Muscle of back (tissue), 13 donors: ENCODE measurements around the gene FGF8. TPM values are rescaled to one million over a fixed set of nuclear protein-coding genes. Genes with fewer than 3 reads are reported as not detected.
A peak's percentile ranks its signal among the peaks of the same experiment; 100 is the strongest.
"Not testable (repeated sequence)": the region's sequence is repeated elsewhere in the genome, so short reads cannot be mapped to it uniquely, and the experiment has no call there.

Experiments
- DNase-seq, 3 donors: peaks; one replicate each; pipeline versions ENCODE4 v3.0.0 to v3.0.0-alpha.2; 2013
- long read RNA-seq, 9 donors: transcript quantifications; one replicate each; lab custom pipeline, GENCODE V29; 2026
- polyA plus RNA-seq, 10 donors: library from polyadenylated mRNA; unstranded; fragments of 120-200 nt; gene quantifications; one replicate each; pipeline ENCODE4 v1.2.1, GENCODE V29; 2013; ENCODE audit not compliant: insufficient read length in 10 of 10

The FGF8 gene, protein sequence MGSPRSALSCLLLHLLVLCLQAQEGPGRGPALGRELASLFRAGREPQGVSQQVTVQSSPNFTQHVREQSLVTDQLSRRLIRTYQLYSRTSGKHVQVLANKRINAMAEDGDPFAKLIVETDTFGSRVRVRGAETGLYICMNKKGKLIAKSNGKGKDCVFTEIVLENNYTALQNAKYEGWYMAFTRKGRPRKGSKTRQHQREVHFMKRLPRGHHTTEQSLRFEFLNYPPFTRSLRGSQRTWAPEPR
- under 1 TPM in 7 of 10 donors, not detected in 3; 0.18 to 0.74 (median 0.39) TPM for polyA plus RNA-seq
- long read RNA-seq, donor 1, result 0 reads
- long read RNA-seq, donor 2, partial matches to known transcripts, result 0 of 1 reads
- long read RNA-seq, donor 2, other reads (novel, unspliced or antisense), result 0 of 1 reads
- long read RNA-seq, donor 3, result 0 reads
- long read RNA-seq, donor 4, result 0 reads
- long read RNA-seq, donor 5, result 0 reads
- long read RNA-seq, donor 6, result 0 reads
- long read RNA-seq, donor 7, result 0 reads
- long read RNA-seq, donor 8, result 0 reads
- long read RNA-seq, donor 9, result 0 reads

DNA sequence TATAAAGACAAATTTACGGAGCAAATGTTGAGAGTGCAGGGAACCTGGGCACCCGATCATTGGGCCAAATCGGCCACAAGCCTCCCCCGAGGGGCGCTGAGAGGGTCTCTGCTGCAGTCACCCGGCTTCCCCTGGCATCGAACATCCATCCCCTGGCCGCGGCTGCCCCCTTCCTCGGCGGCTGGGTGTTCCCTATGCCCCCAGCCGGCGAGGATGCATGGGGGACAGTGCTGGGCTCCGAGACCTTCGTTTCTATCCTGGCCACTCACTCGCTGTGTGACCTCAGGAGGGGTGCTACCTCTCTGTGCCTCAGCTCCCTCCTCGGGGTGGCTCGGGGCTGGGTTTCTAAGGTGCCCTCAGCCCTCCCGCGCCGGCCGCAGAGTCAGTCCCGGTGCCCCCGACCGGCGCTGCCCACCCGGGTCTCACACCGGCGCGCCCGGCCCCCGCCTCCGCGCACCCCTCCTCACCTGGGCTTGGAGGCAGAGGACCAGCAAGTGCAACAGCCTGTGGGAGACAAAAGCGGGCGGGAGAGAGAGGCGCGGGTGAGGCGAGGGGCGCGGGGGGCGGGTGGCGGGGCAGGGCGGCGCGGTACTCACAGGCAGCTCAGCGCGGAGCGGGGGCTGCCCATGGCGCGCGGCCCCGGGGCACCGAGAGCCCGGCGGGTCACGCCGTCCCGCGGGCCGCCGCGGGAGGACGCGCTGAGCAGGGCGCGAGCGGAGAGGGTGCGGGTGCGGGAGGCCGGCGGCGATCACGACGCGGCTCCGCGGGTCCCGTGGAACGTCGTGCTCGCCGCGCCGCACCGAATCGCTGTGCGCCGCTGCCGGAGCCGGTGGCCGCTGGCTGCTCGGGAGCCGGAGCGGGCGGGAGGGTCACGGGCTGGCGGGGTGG is at the start of gene FGF8:
FGF8 (minus strand) TSS at position 842 of the 888 bp plus-strand sequence; CDS start at position 628, 214 bp downstream.
- no peak for DNase-seq

DNA sequence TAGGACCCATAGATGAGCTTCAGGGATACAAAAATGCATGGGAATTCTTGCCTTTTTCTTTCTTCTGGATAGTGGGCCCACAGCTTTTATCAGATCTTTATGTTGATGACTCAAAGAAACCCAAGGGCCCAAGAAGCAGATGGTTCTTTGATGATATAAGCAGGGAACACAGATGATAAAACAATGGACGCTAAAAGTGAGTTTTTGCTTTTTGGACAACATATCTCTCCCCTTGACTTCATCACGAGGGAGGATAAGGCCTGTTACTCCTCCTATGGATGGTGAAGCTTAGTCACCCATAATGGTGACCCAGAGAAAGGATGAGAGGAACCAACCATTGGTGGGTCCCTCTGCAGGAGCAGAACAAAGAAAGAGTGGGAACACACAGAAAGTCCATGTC is 48.8 kb upstream of the FGF8 start:
- DNase-seq, result no peak

DNA sequence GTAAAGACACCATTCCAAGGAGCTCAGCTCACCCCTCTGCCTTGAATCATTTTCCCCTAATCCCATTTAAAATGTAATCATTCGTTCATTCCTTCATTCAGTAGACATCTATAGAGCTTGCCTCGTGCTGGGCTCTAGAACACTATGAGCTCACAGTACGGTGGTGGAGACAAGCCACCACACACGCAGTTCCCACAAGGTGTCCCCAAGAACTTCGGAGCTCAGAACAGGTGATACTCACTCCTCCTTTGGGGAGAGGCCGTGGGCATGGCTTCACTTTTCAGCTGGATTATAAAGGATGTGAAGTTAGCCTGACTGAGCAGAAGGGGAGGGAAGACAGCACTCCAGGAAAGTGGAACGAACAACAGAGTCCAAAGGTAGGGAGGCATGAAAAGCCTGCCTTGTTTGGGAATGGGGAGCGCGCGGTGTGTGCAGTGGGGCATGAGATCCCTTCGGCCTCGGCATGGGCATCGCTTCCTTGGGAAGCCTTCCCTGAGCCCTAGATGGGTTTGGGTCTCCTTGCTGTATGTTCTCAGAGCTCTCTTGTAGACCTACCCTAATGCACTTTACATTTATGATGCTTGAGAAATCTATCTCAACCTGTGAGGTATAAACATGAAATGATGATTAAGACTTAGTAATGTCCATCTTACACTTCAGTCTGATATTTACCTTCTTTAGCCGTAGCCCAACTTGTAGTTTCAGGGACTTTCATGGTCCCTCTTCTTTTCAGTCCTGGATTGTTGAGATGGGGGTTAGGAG is 43.1 kb upstream of the FGF8 start:
- DNase-seq, result no peak

DNA sequence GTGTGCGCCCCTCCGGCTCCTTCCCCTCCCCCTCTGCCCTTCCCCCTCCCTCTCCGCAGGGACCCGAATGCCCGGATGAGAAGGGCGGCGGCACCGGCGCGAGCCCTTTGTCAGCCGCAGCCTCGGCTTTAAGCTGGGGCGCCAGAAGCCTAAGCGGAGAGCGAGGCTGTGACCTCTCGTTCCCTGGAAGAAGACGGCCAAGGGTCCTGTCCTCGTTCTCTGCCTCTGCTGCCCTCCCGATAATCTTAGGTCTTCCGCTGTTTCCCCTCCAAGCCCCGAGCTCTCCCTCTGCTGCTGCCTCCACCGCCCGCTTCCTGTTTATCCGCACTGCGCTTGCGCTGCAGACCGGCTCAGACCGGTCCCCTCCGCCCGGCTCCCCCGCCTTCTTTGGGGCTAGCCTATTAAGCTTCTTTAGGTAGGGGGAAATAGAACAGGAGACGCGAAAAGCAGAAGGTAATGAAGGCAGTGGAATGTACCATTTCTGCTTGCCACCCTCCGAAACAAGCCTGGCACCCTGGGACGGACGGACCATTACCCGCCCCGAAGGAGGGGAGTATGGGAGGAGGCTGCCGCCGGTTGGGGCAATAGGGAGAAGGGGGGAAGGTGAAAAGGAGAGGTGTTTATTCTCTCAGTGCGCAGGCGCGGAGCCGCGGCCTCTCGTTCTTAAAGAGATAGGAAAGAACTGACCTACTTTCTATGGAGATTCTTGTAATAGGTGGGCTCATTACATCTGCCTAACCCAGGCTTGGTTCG is 42.4 kb upstream of the FGF8 start, which contains the start of gene OGA:
OGA (minus strand) TSS at position 326 of the 753 bp plus-strand sequence. CDS start 422 bp downstream, outside the sequence.
- peak; percentile 98 to 100 (median 99) for DNase-seq

DNA sequence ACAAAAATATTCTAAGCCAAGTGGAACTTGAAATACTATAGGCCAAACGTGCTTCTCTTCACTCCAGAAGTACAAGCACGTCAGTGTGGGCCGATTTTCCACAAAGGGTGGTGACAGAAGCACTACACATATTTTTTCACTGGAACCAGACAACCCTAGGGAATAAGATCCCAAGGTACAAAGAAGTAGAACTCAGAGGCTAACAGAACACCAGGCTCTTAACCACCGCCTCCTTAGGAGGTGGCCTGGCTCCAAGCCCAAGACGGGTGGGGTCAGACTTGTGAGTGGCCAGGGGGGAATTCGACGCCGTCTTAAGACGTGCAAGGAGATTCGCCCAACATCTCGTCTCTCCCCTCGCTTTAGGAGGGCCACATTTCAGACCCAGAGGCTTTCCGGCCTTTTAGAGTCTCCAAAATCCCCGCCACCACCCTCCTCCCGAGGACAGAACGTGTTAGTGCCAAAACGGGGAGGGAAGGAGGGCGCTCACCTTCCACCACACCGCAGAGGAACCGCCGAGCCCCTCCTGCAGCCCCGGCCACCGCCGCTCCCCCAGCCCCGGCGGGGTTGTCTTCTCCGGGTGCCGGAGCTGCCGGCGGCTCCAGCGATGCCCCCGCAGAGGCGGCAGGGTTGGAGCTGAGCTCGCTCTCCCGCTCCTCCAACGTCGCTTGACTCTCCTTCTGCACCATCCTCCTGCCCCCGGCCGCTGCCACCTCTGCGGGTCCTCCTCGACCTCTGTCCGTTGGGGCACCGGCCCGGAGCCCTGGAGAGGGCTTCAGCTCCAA is 41.6 kb upstream of the FGF8 start:
- peak; percentile 91 to 96 (median 94) for DNase-seq

DNA sequence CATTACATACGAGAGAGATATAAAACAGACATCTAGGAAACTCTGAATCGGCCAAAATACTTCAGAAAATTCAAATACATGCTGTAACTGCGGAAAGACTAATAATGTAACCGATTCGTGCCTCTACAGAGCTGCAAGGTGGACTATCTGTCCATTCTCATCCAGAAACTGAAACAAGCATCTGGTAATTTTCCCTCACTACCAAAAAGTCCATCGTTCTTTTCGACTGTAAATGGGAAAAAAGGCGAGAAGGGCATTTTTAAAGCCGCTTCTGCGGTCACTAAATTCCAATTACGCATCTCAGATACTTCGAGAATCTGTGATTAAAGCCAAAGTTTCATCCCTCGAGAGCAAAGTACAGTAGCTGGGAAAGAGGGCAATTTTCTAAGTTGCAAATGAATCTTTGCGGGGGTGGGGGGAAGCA is 41.0 kb upstream of the FGF8 start:
- DNase-seq, result no peak

DNA sequence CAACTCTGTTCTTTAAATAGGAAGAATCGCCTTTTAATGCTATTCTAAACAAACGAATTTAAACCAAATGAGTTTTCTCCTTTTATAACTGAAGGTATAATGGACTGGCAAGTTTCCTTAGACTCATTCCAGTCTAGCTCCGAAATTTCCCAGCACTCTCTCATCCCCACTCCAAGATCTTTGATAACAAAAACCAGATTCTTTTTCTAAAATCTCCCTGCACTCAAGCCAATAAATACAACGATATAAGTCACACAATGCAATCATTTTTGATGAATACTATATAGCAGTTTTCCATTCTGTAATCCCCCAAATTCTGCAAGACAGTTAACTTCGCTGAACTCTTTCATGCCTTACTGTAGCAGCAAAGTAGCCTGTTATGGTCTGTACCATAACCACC is 40.5 kb upstream of the FGF8 start:
- DNase-seq, result peak in 1 of 3 donors; percentile 52

DNA sequence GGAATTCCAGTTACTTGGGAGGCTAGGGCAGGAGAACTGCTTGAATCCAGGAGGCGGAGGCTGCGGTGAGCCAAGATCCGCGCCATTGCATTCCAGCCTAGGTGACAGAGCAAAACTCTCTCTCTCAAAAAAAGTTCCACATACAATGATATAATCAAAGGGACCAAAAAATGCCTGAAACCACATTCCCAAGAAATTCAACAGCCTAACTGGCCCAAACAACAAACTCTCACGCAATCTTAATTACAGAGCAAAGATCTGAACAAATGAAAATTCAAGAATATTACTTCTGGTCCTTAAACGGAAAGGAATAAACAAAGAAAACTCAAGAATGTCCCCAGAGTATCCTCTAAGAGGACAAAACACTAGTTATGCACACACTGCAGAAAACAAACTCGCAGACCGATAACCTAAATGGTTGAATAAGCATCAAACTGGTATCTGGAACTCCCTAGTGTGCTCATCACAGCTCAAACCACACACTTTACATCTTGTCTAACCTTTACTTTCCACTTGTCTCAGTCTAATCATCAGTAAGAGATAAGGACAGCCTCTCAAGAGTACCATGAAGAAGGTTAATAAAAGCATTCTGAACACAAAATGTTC is 38.7 kb upstream of the FGF8 start:
- no peak for DNase-seq

DNA sequence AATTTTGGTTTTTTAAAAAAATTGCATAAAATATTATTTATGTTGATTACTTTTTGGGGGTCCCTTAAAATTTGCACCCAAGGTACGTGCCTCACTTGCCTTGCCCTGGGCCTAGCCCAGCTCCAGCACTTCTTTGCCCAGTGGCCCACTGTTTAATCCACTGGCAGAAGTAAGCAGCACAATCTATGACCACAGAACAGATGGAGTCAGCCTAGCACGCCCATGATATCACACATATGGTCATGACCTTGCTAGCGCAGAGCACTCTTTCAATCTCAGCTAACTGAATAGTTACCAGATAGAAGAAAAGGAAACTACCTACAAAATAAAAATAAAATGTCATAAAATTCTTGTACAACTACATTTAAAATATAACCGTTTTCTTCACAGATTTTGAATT is 36.7 kb upstream of the FGF8 start:
- DNase-seq, result no peak

DNA sequence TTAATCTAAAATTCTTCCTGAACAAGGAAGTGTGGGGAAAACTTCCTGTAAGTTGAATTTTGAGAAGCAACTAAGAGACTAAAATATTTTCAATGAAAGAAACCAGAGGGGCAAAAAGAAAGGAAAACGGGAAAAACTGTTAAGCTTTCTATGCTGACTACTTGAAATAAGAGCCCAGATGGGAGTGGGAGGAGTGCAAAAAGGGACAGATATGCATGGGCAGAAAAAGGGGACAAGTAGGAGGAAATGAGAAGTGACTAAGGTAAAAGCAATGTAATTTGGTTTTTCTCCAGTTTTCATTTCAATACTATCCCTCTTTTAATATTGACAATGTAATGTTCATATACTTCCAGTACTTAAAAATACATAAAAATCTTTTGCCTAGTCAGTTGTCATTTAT is 31.2 kb upstream of the FGF8 start:
- DNase-seq, result no peak

DNA sequence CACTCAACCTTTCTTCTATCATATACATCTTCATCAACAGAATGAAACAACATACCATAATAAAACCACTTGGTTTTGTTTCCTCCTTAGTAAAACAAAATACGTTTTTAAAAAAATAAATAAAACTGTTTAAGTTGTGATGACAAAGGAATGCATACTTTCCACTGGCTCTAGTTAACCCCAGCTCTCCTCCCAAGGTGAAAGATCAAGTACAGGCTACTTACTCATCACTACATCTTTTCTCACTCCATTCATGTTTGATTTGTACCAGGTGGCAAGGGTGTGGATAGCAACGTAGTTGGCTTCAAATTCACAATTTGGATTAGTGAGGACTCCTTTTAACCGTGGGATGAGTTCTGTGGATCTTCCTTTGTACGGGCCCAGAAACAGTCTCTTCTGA is 27.6 kb upstream of the FGF8 start:
- no peak for DNase-seq

DNA sequence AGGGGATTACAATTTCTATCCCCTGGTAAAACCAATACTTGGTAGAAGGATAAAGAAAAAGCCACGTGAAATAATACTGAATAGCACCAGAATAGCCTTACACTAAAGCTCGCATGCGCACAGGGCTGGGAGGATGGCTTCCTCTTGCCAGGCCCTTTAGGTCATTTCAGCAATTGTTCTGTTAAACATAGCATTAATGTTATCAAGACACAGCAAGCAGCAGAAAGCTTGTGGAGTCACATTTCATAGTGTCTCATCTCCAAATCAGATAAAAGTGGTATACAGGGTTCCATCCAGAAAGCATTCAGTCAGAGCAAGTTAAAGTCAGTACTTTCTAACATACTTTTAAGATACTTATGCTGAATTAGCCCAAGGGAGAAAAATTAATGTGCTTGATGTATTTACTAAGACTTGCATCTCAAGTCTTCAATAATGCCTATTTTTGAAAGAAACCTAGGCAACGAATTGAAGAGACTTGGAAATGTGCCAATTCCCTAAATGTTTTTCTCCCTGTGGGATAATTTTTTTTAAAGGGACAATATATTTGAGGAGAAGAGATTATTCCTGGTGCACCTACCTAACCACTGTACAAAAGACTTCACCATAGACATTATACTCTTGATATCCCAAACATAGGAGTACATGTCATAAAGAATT is 21.6 kb upstream of the FGF8 start:
- no peak for DNase-seq

DNA sequence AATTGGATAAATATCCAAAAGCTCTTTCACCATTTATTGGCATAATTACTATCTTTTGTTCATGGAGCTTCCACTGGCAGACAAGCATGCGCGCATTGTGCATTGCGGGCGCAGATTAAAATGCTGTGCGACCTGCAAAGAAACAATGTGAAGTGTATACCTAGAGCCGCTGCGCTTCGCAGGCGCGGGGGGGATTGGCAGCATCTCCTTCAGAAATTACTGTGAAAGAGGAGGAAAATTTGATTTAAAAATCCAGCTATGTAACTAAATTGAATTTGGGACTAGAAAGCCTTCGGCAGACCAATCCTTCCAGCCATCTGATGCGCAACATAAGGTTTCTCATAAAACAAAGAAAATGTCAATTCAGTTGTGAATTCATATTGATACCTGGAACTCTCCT is 17.6 kb upstream of the FGF8 start:
- no peak for DNase-seq

DNA sequence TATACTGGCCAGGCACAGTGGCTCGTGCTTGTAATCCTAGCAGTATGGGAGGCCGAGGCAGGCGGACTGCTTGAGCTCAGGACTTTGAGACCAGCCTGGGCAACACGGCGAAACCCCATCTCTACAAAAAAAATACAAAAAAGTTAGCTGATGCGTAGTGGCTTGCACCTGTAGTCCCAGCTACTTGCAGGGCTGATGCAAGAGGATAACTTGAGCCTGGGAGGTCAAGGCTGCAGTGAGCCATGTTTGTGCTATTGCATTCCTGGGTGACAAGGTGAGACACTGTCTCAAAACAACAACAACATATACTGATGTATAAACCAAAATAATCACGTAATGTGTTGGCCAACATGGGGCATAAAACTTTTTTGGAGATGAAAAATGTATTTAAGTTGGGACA is 13.8 kb upstream of the FGF8 start:
- no peak for DNase-seq

DNA sequence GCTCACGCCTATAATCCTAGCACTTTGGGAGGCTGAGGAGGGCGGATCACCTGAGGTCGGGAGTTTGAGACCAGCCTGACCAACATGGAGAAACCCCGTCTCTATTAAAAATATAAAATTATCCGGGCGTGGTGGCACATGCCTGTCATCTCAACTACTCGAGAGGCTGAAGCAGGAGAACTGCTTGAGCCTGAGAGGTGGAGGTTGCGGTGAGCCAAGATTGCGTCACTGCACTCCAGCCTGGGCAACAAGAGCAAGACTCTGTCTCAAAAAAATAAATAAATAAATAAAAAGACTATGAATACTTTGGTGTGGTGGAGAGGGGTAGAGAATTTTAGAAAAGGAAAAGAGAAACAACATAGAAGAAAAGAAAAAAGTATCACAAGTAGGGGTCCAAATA is 13.3 kb upstream of the FGF8 start:
- not testable (repeated sequence) for DNase-seq

DNA sequence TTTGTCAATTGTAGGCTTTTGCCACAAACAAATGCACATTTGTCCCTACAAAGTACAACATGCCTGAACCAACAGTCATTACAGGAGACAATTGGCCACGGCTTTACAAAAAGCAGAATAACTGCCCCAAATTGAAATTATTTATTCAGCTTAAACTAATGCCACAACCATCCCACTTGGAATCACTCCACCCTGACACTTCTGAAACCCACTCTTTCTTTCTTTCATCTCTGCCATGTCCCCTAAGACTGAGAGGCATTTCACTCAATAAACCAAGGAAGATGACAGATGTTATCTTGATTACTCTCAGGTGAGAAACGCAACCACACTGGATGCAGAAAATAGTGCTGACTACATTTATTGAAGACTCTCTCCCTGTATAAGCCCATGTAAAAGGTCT is 9.9 kb upstream of the FGF8 start:
- DNase-seq, result no peak

DNA sequence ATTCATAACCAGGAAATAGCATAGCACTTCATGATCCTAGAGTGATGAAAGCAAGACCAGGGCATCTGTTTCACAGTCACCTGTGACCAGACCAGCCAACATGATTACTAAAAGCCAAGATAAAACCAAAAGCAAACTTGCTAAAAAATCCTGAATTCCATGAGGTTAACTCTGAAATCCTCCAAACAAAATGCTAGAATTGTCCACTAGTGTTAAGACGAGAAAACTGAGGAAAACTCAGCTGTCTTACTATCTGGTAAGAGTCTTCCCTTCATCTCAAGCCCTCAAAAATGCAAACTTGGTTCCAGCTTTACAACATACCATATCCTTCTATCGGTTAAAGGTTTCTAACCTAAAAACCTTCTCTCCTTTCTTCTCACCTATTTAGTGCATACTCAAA is 8.6 kb upstream of the FGF8 start:
- no peak for DNase-seq

DNA sequence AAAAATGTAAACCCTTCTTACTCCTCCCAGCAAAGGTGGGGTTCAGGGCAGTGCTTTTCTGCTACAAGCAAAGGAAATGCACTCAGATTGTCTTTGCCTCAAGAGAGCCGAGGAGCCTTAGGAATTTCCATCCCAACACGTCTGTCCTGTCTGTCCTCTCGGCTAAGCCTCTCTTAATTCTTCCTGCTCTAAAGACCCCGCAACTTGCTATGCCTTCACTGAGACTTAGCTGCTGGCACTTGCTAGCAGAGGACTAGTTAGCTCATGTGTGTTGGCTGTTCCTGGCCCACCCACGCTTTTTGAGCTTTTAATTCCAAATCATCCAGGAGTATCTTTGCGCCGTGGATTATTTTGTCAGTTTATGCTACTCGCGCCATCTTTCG is 7.8 kb upstream of the FGF8 start:
- no peak for DNase-seq
